Endometrial microvascular endothelial cells (primary cell): ENCODE measurements around the gene BMX. TPM values are rescaled to one million over a fixed set of nuclear protein-coding genes. Genes with fewer than 3 reads are reported as not detected.

Experiments
- total RNA-seq: library from RNA; depleted of rRNA; stranded (reverse); fragments of >200 nt; gene quantifications from one replicate; pipeline ENCODE4 v1.2.3, GENCODE V29; 2015; ENCODE audit errors: inconsistent ontology term

The BMX gene
- total RNA-seq, 1 donor from 2014 or later = 20.4 TPM

Other genes starting within 250 kb of the BMX start
- gene ASB9, start 230.7 kb upstream of the BMX start, total RNA-seq = 43.8 TPM
- gene ASB11, start 185.2 kb upstream of the BMX start, total RNA-seq = not detected
- 7.5 TPM for gene PIGA, start 165.3 kb upstream of the BMX start, total RNA-seq
- not detected for gene VEGFD, start 116.4 kb upstream of the BMX start, total RNA-seq
- gene PIR, start 7.5 kb upstream of the BMX start, total RNA-seq = 121 TPM
- gene ACE2, start 100.2 kb downstream of the BMX start, total RNA-seq = not detected
- 1.3 TPM for gene CLTRN, start 164.0 kb downstream of the BMX start, total RNA-seq
- gene CA5B, start 237.5 kb downstream of the BMX start, total RNA-seq = 3.2 TPM